B cell (primary cell): ENCODE measurements around the gene MRPL34. TPM values are rescaled to one million over a fixed set of nuclear protein-coding genes. Genes with fewer than 3 reads are reported as not detected.

Experiments used
- ATAC-seq: fragments of 200-7000 bp; cut with Tn5 transposase; one replicate; pipeline ENCODE4 v1.10.0; 2021; ENCODE audit warnings: low read depth, mild to moderate bottlenecking, moderate number of reproducible peaks, moderate library complexity
- CTCF ChIA-PET: fragments of 350-600 bp; sonication (Branson Sonifier 250); formaldehyde crosslinking; loops from one replicate; lab custom pipeline; 2021; ENCODE audit warnings: antibody characterized with exemption, inconsistent platforms; lab: Charles Lee
- POLR2A ChIA-PET: fragments of 350-600 bp; sonication (Branson Sonifier 250); formaldehyde crosslinking; loops from one replicate; lab custom pipeline; 2021; ENCODE audit warnings: antibody characterized with exemption; lab: Charles Lee
- DNase-seq: peaks from one replicate; pipeline ENCODE4 v3.0.0; 2013
- H2AFZ ChIP-seq: 2 replicates; pipeline ENCODE4 v1.6.1; 2012; ENCODE audit warnings: mild to moderate bottlenecking, low read depth, low read length; ENCODE audit not compliant: insufficient read depth, poor library complexity, severe bottlenecking
- H3K27ac ChIP-seq, 2 donors: 1 replicate in 1 of 2; 2 replicates in 1 of 2; pipeline ENCODE4 v1.5.1; 2012 to 2013; ENCODE audit warnings: low read length in 2 of 2, mild to moderate bottlenecking in 2 of 2, moderate library complexity in 1 of 2
- H3K27me3 ChIP-seq, 4 experiments: fragments of 200-600 bp in 1 of 4; sonication (generic) in 1 of 4; replicated peaks in 1 of 4; 1 replicate in 2 of 4; 2 replicates in 2 of 4; pipeline versions ENCODE4 v1.6.1 to v1.7.0; 2013 to 2016; ENCODE audit warnings: low read length in 3 of 4, mild to moderate bottlenecking in 2 of 4, mixed read lengths in 1 of 4, moderate library complexity in 1 of 4; ENCODE audit not compliant: insufficient read depth in 4 of 4, control insufficient read depth in 3 of 4; ENCODE audit errors: control extremely low read depth in 1 of 4
- H3K36me3 ChIP-seq, 2 experiments: replicated peaks in 1 of 2; 1 replicate in 1 of 2; 2 replicates in 1 of 2; pipeline versions ENCODE4 v1.6.1 to v1.7.1; 2013; ENCODE audit warnings: low read length in 1 of 2; ENCODE audit not compliant: insufficient read depth in 2 of 2, control insufficient read depth in 1 of 2; ENCODE audit errors: control extremely low read depth in 1 of 2, extremely low read depth in 1 of 2
- H3K4me1 ChIP-seq, 2 donors: fragments of 200-600 bp in 1 of 2; sonication (generic) in 1 of 2; 1 replicate in 1 of 2; 2 replicates in 1 of 2; pipeline versions ENCODE4 v1.5.1 to v1.6.1; 2013 to 2017; ENCODE audit warnings: low read length in 2 of 2; ENCODE audit not compliant: control insufficient read depth in 2 of 2, insufficient read depth in 2 of 2
- H3K4me2 ChIP-seq: replicated peaks from 2 replicates; pipeline ENCODE3; 2012; ENCODE audit warnings: mild to moderate bottlenecking, low read depth, low read length; ENCODE audit not compliant: poor library complexity, severe bottlenecking
- H3K4me3 ChIP-seq, 5 experiments: fragments of 200-600 bp in 1 of 5; sonication (generic) in 1 of 5; 1 replicate in 3 of 5; 2 replicates in 2 of 5; pipeline versions ENCODE4 v1.5.1 to v1.7.0; 2011 to 2016; ENCODE audit warnings: low read length in 4 of 5, mild to moderate bottlenecking in 4 of 5, low read depth in 2 of 5, control low read depth in 1 of 5, moderate library complexity in 1 of 5; ENCODE audit not compliant: insufficient read depth in 1 of 5; ENCODE audit errors: control extremely low read depth in 1 of 5, extremely low read depth in 1 of 5
- H3K79me2 ChIP-seq: fragments of 200-600 bp; sonication (generic); one replicate; pipeline ENCODE4 v1.6.0; 2016; ENCODE audit warnings: low read length; ENCODE audit not compliant: control insufficient read depth, insufficient read depth
- H3K9ac ChIP-seq: fragments of 200-600 bp; sonication (generic); 2 replicates; pipeline ENCODE4 v1.6.1; 2017; ENCODE audit warnings: mild to moderate bottlenecking, low read length, moderate library complexity
- H3K9me3 ChIP-seq, 3 donors: one replicate each; pipeline versions ENCODE4 v1.6.1 to v1.7.1; 2013; ENCODE audit warnings: low read length in 2 of 3; ENCODE audit not compliant: control insufficient read depth in 2 of 3, insufficient read depth in 1 of 3; ENCODE audit errors: control extremely low read depth in 1 of 3
- H4K20me1 ChIP-seq: 2 replicates; pipeline ENCODE4 v1.6.0; 2012; ENCODE audit warnings: mild to moderate bottlenecking, low read length; ENCODE audit not compliant: insufficient read depth, control insufficient read depth, poor library complexity, severe bottlenecking
- H3K27ac Mint-ChIP-seq: one replicate; pipeline ENCODE4 v1.8.0; 2021; ENCODE audit warnings: mixed read lengths
- H3K27me3 Mint-ChIP-seq: one replicate; pipeline ENCODE4 v1.8.0; 2021; ENCODE audit warnings: mixed read lengths
- H3K4me1 Mint-ChIP-seq: one replicate; pipeline ENCODE4 v1.8.0; 2021; ENCODE audit warnings: mixed read lengths
- H3K4me3 Mint-ChIP-seq: one replicate; pipeline ENCODE4 v1.8.0; 2021; ENCODE audit warnings: mixed read lengths
- H3K9me3 Mint-ChIP-seq: one replicate; pipeline ENCODE4 v1.8.0; 2022; ENCODE audit warnings: mixed read lengths; ENCODE audit not compliant: insufficient read depth
- EZH2 ChIP-seq: IDR thresholded peaks from 2 replicates; pipeline ENCODE4 v1.6.1; 2012; ENCODE audit warnings: borderline replicate concordance, low read depth, mild to moderate bottlenecking, moderate library complexity, low read length; ENCODE audit not compliant: insufficient read depth, poor library complexity, severe bottlenecking
- WGBS: methylation state at CpG from one replicate; pipeline ENCODE4 v1.1.5; 2013; ENCODE audit warnings: missing lambda C conversion rate; ENCODE audit not compliant: insufficient coverage; 5-methylcytosine and 5-hydroxymethylcytosine counted together
- intact Hi-C: fragments of 100-400 bp; cut with micrococcal nuclease; formaldehyde crosslinking; loops from one replicate; pipeline ENCODE4 v1.10.0; 2022
- polyA plus RNA-seq: library from polyadenylated mRNA; depleted of rRNA; stranded (reverse); fragments of >200 nt; gene quantifications from 2 replicates; pipeline ENCODE4 v1.2.3, GENCODE V29; 2012
- total RNA-seq, 2 donors: library from RNA; stranded (reverse); fragments of 120-200 nt in 1 of 2; gene quantifications; 1 replicate in 1 of 2; 2 replicates in 1 of 2; pipeline versions ENCODE4 v1.2.3 to v1.2.4, GENCODE V29; 2013 to 2022
- TF ChIP-seq, protein P1 (sequence below): fragments of 200-600 bp; IDR thresholded peaks from one replicate; pipeline ENCODE4 v1.8.0; 2022; ENCODE audit warnings: antibody characterized with exemption, mild to moderate bottlenecking

Gene MRPL34
- total and polyA plus RNA-seq, 2 donors (not counting 1 experiment from before 2014, with no cell fraction given) = 16.5 to 45.7 TPM

DNA sequence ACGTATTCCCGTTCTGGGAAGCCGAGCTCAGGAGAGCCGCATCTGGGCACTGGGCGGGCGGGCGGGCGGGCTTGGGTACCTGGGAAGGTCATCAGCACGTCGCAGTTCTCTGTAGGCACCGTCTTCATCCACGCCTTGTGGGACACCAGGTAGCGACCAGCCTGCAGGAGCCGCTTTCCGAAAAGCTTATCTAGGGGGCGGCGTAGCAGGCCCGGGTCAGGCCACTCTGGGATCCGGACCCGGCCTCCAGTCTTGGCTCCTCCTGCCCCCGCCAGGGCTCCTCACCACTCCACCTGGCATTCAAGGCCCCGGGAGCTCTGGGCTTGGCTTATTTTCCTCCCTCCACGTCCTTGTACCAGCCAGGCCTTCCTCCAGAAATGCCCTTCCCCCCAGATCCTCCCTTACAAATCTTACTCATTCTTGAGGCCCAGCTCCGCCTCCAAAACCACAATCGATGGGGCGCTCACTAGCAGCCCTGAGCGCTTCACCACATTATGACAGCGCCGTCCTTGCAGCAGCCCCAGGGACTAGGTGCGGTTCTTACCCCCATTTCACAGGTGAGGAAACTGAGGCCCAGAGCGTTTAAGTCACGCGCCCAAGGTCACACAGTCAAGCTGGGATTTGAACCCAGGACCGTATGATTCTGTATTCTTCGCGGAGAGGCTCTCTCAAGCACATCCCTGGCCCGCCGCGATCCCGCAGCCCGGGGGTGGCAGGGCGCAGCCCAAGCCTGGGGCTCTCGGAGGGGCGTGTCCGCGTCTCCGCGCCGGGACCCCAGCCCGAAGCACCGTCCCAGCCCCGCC, 28.1 kb downstream of the MRPL34 start:
- H4K20me1 ChIP-seq = no peaks in the 10 kb centered on the region
- H3K9ac ChIP-seq = peak overlapping the region; percentile 75
- Mint-ChIP-seq H3K27me3 (peaks cover 6% of the 10 kb centered on the region), H3K27ac (peak overlapping the region; percentile 71), H3K4me1 (peaks cover 47% of the 10 kb centered on the region), H3K4me3 (peak overlapping the region; percentile 85), H3K9me3 (no peaks in the 10 kb centered on the region)
- peak; percentile 4 for ATAC-seq
- H2AFZ ChIP-seq = peak overlapping the region; percentile 99
- 39% methylated on average over 52 of the region's 52 CpGs for WGBS
- CTCF ChIA-PET = interaction anchor here (0.8 to 1.8 kb wide), 6 partner anchors 10 to 52 kb away, joined by 3 to 13 read pairs (median 4); partner anchors contain the start of gene MRPL34
- H3K4me1 ChIP-seq = peaks cover 31 to 42% of the 10 kb centered on the region in 2 donors
- peak; percentile 68 for DNase-seq
- H3K27me3 ChIP-seq = peaks cover 0 to 25% (median 1%) of the 10 kb centered on the region in 4 experiments
- peak overlapping the region; percentile 97 for H3K4me2 ChIP-seq
- TF ChIP-seq EZH2 = no peak
- TF ChIP-seq, protein P1, sequence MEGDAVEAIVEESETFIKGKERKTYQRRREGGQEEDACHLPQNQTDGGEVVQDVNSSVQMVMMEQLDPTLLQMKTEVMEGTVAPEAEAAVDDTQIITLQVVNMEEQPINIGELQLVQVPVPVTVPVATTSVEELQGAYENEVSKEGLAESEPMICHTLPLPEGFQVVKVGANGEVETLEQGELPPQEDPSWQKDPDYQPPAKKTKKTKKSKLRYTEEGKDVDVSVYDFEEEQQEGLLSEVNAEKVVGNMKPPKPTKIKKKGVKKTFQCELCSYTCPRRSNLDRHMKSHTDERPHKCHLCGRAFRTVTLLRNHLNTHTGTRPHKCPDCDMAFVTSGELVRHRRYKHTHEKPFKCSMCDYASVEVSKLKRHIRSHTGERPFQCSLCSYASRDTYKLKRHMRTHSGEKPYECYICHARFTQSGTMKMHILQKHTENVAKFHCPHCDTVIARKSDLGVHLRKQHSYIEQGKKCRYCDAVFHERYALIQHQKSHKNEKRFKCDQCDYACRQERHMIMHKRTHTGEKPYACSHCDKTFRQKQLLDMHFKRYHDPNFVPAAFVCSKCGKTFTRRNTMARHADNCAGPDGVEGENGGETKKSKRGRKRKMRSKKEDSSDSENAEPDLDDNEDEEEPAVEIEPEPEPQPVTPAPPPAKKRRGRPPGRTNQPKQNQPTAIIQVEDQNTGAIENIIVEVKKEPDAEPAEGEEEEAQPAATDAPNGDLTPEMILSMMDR = no peak
- peaks cover 9% of the 10 kb centered on the region for H3K79me2 ChIP-seq
- intact Hi-C loops = no loop called here
- peaks cover 0 to 10% (median 0%) of the 10 kb centered on the region in 3 donors for H3K9me3 ChIP-seq
- peak overlapping the region in 4 of 5 experiments; percentile 44 to 71 (median 64) for H3K4me3 ChIP-seq
- POLR2A ChIA-PET = interaction anchor here (0.5 to 1.4 kb wide), 3 partner anchors 25 to 28 kb away, joined by 3 to 4 read pairs (median 3); partner anchors contain the start of gene DDA1
- no peak overlapping the region for H3K27ac ChIP-seq
- H3K36me3 ChIP-seq = no peaks in the 10 kb centered on the region
